H1 (cell line): ENCODE measurements around the gene SSRP1.

Experiments
- EP300 ChIP-seq, 2 experiments: IDR thresholded peaks; 1 replicate in 1 of 2; 2 replicates in 1 of 2; pipeline ENCODE4 v1.6.1; 2011 to 2012; ENCODE audit warnings: low read depth in 2 of 2, low read length in 2 of 2, mild to moderate bottlenecking in 2 of 2, borderline replicate concordance in 1 of 2, inconsistent platforms in 1 of 2, moderate library complexity in 1 of 2
- EZH2 ChIP-seq: fragments of 200-600 bp; sonication (generic); IDR thresholded peaks from 2 replicates; pipeline ENCODE4 v1.7.1; 2012; ENCODE audit warnings: low read depth, mild to moderate bottlenecking, moderate library complexity, low read length, inconsistent platforms; ENCODE audit not compliant: severe bottlenecking
- HDAC6 ChIP-seq: IDR thresholded peaks from one replicate; pipeline ENCODE4 v1.7.1; 2012; ENCODE audit warnings: low read depth, mild to moderate bottlenecking, inconsistent platforms, low read length, moderate library complexity
- MAFK ChIP-seq: IDR thresholded peaks from 2 replicates; pipeline ENCODE4 v1.6.1; 2012; ENCODE audit warnings: low read depth, mild to moderate bottlenecking, improper control_type of control experiment, low read length
- PHF8 ChIP-seq: fragments of 200-600 bp; sonication (generic); conservative IDR thresholded peaks from 2 replicates; pipeline ENCODE4 v1.7.1; 2012; ENCODE audit warnings: low read depth, mild to moderate bottlenecking, inconsistent platforms, low read length, moderate library complexity
- POLR2AphosphoS5 ChIP-seq: IDR thresholded peaks from 2 replicates; pipeline ENCODE4 v1.6.1; 2011; ENCODE audit warnings: low read depth, low read length
- TCF12 ChIP-seq: IDR thresholded peaks from 2 replicates; pipeline ENCODE4 v1.6.1; 2011; ENCODE audit warnings: low read depth, mild to moderate bottlenecking, low read length
- ZNF274 ChIP-seq: IDR thresholded peaks from 2 replicates; pipeline ENCODE4 v1.7.0; 2012; ENCODE audit warnings: low read length, borderline replicate concordance; ENCODE audit errors: extremely low read depth
- TF ChIP-seq, protein P1 (sequence below), 3 experiments: IDR thresholded peaks; 1 replicate in 2 of 3; 2 replicates in 1 of 3; pipeline versions ENCODE4 v1.5.1 to v1.6.1; 2011; ENCODE audit warnings: low read length in 3 of 3, mild to moderate bottlenecking in 3 of 3, inconsistent platforms in 2 of 3, low read depth in 1 of 3, moderate library complexity in 1 of 3; ENCODE audit not compliant: insufficient read depth in 1 of 3; ENCODE audit errors: control extremely low read depth in 1 of 3
- TF ChIP-seq, protein P2 (sequence below): IDR thresholded peaks from 2 replicates; pipeline ENCODE4 v1.6.1; 2011; ENCODE audit warnings: low read length, improper control_type of control experiment

DNA sequence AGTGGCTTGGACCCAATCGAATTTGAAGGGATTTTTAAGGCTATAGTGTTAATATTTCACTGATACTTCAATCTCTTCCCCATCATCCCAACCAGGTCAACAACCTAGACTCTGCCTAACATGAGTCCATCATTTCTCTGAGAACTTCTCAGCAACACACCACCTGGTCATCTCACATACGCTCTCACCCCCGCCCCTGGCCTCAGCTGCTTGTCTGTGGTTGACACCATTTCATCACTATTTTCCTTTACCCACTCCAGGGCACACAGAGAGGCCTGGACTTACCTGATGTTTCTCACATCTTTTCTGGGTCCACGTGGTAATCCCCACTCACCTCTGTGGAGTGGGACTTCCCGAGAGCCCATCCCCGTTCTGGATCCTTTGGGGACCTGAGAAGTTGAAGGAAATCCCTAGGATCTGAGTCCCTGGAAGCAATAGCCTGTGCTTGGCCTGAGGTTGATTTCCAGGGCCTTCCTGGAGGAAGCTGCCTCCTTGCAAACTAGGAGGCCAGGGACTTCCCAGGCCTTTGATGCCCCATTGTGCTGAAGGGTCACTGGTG is 5.6 kb upstream of the SSRP1 start:
- TF ChIP-seq TCF12 (no peak), ZNF274 (no peak), EP300 (IDR thresholded peaks at IDR 0.05; ENCODE audit: borderline replicate concordance in 1 of 2, low read depth in 2 of 2, low read length in 2 of 2) (no peak), EZH2 (no peak), MAFK (no peak), POLR2AphosphoS5 (no peak), HDAC6 (no peak), PHF8 (no peak)
- TF ChIP-seq, protein P1, sequence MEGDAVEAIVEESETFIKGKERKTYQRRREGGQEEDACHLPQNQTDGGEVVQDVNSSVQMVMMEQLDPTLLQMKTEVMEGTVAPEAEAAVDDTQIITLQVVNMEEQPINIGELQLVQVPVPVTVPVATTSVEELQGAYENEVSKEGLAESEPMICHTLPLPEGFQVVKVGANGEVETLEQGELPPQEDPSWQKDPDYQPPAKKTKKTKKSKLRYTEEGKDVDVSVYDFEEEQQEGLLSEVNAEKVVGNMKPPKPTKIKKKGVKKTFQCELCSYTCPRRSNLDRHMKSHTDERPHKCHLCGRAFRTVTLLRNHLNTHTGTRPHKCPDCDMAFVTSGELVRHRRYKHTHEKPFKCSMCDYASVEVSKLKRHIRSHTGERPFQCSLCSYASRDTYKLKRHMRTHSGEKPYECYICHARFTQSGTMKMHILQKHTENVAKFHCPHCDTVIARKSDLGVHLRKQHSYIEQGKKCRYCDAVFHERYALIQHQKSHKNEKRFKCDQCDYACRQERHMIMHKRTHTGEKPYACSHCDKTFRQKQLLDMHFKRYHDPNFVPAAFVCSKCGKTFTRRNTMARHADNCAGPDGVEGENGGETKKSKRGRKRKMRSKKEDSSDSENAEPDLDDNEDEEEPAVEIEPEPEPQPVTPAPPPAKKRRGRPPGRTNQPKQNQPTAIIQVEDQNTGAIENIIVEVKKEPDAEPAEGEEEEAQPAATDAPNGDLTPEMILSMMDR (IDR thresholded peaks at IDR 0.05; ENCODE audit: control extremely low read depth in 1 of 3, insufficient read depth in 1 of 3, low read depth in 1 of 3, low read length in 3 of 3): no peak
- TF ChIP-seq, protein P2, sequence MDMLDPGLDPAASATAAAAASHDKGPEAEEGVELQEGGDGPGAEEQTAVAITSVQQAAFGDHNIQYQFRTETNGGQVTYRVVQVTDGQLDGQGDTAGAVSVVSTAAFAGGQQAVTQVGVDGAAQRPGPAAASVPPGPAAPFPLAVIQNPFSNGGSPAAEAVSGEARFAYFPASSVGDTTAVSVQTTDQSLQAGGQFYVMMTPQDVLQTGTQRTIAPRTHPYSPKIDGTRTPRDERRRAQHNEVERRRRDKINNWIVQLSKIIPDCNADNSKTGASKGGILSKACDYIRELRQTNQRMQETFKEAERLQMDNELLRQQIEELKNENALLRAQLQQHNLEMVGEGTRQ: no peak
